Cortex of kidney (tissue), 1 donor: ENCODE measurements around the gene DPP4.
"Not testable (repeated sequence)": the region's sequence is repeated elsewhere in the genome, so short reads cannot be mapped to it uniquely, and the experiment has no call there.

Experiments
- DNase-seq: peaks from one replicate; lab custom pipeline; 2025; lab: John Stamatoyannopoulos, UW

The DPP4 gene

GRCh38 chr2:162057426-162057825 is 16.6 kb downstream of the DPP4 start:
- DNase-seq, result no peak

DNA sequence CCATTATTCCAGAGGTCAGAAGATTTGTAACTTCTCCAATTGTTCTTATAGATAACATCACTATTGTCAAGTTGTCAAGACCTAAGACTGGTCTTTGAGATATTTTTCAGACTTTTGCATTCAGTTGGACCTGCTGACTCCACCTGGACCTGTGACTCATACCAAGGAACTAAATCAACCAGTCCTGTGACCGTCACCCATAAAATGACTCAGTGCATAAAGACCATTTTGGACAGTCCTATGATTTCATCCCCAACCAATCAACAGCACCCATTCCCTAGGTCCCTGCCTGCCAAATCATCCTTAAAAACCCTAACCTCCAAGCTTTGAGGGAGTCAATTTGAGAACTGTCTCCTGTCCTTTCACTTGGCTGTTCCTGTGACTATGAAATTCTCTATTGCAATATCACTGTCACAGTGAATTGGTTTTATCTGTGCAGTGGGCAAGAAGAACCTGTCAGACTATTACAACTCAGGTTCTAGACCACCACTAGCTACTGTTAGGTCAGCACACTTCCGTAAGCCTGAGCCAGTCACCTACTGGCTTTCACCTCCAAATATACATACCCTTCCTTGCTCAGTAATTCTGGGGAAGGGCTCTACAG is 17.1 kb downstream of the DPP4 start:
- no peak for DNase-seq

DNA sequence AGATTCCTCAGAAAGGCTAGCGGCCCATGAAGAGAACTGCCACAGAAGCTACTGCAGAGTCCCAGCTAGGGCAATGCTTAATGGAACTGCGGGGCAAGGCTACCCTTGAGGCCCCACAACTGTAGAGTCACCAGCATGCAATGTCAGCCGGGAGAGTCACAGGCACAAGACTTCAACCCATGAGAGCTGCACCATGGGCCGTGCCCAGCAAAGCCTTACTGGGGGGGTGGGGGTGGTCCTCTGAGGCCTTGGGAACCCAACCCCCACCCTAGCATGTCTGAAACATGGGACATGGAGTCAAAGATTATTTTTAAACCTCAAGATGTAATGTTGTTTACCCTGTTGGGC is 20.2 kb downstream of the DPP4 start:
- no peak for DNase-seq

DNA sequence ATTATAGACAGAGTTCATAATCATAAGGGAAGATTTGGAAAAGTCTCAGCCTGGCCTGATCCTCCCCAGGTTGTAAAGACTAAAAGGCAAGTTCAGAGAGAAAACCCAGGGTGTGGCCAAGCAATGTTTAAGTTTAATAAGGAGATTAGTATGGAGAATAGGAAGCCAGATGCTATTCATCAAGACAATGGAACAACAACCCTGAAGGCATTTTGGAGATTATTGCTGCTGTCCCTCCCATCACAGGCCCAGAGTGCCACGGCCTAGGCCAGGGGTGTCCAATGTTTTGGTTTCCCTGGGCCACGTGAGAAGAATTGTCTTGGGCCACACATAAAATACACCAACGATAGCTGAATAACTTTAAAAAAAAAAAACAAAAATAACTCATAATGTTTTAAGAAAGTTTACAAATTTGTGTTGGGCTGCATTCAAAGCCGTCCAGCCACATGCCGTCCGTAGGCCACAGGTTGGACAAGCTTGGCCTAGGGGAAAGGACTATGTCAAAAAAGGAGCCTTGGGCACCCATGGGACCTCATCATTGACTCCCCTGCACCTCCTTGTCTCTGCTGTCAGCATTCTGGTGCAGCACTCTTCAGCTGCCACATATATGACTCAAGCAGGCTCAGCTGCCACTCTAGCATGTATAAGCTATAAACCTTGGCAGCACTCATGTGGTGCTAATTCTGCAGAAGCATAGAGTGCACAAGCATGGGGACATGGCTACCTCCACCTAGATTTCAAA is 20.8 kb downstream of the DPP4 start:
- DNase-seq, result no peak

- DNase-seq, result no peak
Measured at GRCh38 chr2:162050513-162050961, 23.5 kb downstream of the DPP4 start.

GRCh38 chr2:162049089-162049488 is 24.9 kb downstream of the DPP4 start:
- DNase-seq, result not testable (repeated sequence)

DNA sequence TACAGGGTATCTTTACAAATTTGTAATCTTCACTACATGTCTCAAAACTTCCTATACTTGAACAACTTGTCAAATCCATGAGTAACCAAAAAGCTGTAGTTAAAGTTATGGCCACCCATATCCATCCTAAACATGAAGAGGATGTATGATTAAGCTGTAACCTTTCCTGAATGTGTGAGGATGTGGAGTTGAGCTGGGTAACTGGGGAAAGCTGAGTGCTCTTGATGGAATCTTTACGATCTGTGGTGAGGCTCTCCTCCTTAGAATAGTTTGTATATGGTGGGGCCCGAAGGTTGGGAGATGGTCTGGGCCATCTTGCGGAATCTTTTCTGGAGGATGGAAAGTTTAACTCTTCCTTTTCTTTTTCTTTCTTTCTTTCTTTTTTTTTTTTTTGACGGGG is 29.4 kb downstream of the DPP4 start:
- no peak for DNase-seq

DNA sequence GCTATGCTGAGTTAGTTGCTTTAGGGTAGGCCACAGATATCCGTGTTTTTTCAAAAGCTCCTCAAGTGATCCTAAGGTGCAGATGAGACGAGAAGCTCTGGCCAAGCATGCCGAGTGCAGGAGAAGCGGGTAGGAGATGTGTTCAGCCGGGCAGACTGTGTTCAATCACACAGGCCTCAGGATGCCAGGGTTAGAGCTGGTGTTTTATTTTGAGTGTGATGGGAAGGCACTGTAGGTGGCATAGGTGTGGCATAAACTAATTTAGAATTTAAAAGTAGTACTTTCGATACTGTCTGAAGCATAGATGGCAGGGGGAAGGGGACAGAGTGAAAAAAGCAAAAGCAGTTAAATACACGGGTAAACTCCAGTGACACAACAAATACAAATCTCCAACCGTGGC is 30.9 kb downstream of the DPP4 start:
- DNase-seq, result no peak

- no peak for DNase-seq
Measured at GRCh38 chr2:162041485-162041884, 32.5 kb downstream of the DPP4 start.

GRCh38 chr2:162038725-162039124 is 35.3 kb downstream of the DPP4 start:
- DNase-seq, result no peak

DNA sequence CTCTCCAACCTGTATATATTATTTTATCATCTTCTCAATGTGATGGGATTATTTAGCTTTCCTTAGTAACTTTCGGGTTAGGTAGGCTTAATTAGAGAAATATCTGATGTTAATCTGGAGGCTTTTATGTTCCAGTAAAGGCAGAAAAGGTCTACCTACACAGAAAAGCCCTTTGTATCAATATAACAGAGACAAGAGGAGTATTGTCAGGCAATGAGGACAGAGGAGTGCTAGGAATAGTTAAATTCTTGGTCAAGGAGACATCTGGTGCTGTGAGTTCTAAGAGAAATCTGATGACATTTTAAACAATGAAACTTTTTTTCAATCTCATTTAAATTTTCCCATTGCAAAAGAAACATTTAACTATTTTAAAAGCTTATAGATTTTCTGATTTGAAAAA is 36.1 kb downstream of the DPP4 start:
- DNase-seq, result no peak

DNA sequence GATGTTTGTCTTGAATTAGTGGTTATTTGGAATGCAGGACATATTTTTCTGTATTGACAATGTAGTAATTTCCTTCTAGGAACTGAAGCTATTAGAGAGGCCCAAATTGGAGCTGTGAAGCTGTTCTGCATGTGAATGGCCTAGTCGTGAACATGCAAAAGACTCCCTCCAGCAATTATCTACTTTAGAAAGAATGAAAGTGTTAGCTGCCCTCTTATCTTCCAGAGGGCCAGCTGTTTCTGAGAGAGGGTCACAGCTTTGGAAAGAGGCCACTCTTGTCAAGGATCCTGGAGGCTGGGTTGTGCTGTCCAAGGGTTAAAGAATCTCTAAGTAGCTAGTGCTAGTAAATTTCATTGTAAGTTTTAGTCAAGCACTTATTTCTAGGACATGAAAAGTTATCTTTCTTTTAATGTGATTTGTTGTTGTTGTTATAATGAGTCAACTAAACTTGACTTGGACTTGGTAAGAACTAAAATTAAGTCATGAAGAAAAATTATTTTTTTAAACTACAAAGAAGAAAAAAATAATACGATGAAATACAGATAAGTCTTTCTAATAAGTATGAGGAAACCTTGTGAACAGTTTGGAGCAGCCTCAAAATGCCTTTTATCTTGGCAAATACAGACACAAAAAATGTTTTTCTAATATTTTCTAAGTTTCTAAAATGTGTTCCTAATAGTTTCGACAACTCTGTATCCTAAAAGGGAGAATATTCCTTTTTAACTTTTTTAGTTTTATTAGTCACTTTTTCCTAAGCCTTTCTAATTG is 36.8 kb downstream of the DPP4 start:
- no peak for DNase-seq

DNA sequence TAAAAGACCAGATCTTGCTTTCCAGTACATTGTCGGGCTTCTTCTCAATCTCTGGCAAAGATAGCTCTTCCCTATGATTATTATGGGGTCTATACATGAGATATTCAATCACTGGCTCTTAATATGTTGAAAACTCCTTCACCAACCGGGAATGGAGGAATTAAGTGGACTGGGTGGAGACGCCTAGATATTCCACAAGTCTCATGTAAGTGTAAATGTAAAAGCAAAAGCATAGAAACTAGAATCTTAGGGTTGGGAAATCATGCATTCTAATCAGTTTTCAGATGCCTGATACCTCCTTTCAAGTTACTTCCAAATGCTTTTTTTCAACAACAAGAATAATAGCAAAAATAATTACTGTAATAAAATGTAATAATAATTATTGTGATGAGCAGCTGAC is 38.0 kb downstream of the DPP4 start:
- no peak for DNase-seq

- no peak for DNase-seq
Measured at GRCh38 chr2:162030363-162031190, 43.4 kb downstream of the DPP4 start.

- DNase-seq, result no peak
Measured at GRCh38 chr2:162029287-162029901, 44.6 kb downstream of the DPP4 start.

GRCh38 chr2:162028511-162028910 is 45.5 kb downstream of the DPP4 start:
- no peak for DNase-seq

DNA sequence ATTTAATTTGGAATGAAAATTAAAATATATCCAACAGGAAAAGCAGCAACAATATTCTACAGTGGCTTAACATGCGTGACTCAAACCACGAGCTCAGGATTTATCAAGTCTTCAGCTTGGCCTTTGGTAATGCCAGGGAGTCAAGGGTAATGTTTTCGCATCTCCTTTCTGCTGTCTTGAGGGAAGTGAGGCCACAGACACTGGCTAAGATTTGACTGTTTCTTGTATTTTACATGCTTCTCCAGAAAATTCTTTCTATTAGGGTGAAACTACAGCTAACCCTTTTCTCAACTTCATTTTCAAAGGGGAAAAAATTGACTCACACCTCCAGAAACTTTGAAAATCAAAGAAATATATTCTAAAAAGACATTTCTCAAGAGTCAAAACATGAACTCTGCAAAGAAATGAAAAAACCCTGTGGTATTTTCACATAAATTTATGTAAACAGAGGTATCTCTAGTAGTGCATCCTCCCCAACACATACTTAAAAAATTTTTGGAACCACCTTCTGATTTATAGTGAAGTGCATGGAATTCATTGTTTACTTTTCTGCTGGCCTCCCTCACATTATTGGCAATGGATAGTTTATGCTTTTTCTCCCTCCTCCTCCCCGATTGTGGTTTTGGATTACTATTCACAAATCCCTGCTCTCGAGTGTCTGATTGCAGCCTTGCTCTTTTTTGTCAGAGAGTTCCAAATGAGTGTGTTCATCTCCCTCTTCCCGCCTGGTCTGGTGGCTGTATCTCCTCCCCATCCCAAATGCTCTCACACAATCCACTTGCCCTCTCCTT is 48.7 kb downstream of the DPP4 start:
- DNase-seq, result no peak

DNA sequence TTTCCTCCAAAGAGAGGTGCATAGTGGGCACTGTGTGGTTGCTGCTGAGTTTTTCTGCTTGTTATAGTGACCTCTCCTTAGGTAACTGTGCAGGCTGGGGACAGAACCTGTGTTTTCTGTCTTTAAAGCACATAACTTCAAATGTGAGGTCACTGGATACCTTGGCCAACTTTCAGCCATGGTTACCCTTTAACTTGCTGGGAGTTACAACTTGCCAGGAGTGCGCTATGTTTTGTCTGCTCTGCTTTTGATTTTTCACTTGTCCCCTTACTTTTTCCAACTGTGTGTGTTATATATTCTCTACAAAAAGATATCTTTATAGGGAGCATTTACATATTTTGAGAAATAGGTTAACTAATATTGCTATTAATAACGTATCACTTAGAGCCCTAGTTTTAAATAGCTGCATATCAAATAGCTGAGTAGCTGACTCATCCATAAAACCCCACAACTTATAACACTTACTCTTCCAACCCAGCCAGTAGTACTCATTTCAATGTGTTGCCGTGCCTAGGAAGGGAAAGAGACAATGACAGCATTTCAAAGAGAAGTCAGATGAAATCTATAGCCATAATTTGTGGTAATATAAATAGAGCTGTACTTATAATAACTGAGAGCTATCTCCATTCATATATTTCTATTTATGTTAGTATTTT is 51.6 kb downstream of the DPP4 start:
- DNase-seq, result no peak

- DNase-seq, result no peak
Measured at GRCh38 chr2:162021516-162022058, 52.4 kb downstream of the DPP4 start.

DNA sequence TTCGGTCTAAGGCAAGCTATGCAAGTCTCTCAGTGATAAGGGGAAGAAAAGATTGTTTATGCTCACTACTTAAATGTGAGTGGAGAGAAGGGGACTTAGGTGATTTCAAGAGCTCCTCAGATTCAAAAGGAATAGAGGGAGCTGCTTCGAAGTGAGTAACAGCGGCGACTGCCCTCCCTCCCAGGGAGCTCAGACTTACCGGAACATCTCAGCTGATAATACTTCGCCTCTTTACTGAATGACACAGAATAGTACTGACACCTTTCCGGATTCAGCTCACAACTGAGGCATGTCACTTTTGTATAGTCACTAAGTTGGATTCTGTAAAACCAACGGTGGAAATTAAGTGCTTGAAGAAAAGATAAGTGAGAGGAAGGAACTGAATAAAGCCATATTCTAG is 55.5 kb downstream of the DPP4 start:
- DNase-seq, result no peak
